IPS-18c (cell line): ENCODE measurements around the gene TFDP1.

Experiments used
- H3K4me3 ChIP-seq: 2 replicates; pipeline ENCODE4 v1.7.0; 2013; ENCODE audit warnings: low read depth, mild to moderate bottlenecking, low read length, moderate library complexity; ENCODE audit not compliant: insufficient read depth
- H3K9me3 ChIP-seq: one replicate; pipeline ENCODE4 v1.6.1; 2013; ENCODE audit warnings: mild to moderate bottlenecking, low read length, moderate library complexity; ENCODE audit not compliant: control insufficient read depth, insufficient read depth

The TFDP1 gene

DNA sequence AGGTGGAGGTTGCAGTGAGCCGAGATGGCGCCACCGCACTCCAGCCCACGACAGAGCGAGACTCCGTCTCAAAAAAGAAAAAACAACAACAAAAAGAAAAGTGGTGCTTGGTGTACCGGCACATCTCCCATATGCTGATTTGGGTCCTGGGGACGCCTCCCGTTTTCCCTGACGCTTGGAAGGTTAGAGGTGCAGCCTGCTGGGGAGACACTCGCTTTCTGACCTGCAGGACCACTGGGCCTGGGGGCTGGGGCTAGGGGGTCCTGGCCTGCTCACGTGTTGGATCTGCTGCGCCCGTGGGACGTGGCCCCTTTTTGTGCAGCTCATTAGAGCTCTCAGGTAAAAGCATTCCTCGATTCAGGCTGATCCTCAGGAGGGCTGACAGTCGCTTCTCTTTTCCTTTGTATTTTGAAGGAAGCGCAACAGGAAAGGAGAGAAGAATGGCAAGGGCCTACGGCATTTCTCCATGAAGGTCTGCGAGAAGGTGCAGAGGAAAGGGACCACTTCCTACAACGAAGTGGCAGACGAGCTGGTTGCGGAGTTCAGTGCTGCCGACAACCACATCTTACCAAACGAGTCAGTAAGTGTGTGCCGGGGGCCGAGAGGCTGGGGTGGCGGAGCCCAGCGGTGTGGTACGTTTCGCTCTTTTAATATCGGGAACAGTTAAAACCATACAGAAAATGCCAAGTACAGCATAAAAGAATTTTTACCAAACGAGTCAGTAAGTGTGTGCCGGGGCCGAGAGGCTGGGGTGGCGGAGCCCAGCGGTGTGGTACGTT is 48.3 kb downstream of the TFDP1 start:
- Histone ChIP-seq H3K4me3 (no peak overlapping the region), H3K9me3 (no peaks in the 10 kb centered on the region)

DNA sequence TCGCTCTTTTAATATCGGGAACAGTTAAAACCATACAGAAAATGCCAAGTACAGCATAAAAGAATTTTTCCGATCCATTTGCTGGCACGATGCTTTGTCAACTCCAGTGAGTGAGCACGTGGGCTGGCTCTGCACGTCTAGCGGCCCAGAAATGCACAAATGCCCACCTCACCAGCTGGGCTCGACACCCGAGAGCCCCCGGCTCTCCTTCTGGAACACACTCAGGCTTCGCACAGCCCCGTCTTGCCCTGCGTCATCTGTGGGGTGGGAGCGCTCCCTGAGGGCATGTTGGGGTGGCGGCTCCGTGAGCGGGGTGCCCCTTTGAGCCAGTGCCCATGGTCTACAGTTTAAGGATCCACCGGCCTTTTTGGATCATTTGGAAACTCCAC is 48.9 kb downstream of the TFDP1 start:
- Histone ChIP-seq H3K4me3 (no peak overlapping the region), H3K9me3 (no peaks in the 10 kb centered on the region)

DNA sequence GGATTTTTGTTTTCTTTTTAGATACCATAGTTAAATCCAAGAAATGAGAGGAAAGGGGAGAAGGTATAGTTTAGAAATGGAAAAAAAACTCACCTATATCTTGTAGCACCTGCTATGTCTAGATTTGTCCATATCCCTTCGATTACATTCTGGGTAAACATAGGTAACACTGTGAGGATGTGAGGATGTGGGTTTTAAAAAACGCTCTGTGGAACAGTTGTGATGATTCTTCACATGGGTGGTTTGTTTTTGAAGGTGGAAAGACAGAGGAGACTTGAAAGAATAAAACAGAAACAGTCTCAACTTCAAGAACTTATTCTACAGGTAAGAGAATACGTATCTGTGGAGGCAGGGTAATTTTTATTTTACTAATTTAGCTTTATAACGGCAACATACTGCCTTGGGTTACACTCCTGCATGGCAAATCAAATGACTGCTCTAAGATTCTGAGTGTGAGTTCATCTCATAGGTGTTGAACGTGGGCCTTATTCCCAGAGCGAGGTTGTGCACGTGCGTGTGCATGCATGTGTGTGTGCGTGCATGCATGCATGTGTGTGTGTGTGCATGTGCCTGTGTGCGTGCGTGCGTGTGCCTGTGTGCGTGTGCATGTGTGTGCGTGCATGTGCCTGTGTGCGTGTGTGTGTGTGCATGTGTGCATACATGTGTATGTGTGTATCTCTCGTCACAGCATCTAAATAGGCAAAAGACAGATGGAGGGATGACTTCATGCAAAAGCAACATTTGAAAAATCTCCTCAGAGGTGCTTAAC is 49.9 kb downstream of the TFDP1 start:
- no peaks in the 10 kb centered on the region for H3K9me3 ChIP-seq
- H3K4me3 ChIP-seq = no peak overlapping the region

DNA sequence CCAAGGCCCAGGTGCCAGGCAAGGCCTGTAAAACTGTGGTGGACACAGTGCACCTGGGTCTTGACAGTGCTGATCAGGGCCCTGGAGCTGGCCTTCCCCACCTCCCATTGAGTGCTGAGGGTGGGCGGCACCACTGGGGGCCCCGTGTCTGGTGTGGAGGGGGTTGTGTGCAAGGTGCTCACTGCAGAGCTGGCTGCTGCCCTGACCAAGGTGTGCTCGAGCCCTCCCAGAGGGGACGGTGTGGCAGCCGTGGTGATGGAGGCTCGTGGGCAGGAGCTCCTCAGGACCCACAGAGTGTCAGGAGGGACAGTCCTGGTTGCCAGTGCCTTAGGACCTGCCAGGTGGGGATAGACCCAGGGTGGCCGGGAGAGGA is 50.5 kb downstream of the TFDP1 start:
- H3K9me3 ChIP-seq = peaks cover 2% of the 10 kb centered on the region
- H3K4me3 ChIP-seq = no peak overlapping the region

DNA sequence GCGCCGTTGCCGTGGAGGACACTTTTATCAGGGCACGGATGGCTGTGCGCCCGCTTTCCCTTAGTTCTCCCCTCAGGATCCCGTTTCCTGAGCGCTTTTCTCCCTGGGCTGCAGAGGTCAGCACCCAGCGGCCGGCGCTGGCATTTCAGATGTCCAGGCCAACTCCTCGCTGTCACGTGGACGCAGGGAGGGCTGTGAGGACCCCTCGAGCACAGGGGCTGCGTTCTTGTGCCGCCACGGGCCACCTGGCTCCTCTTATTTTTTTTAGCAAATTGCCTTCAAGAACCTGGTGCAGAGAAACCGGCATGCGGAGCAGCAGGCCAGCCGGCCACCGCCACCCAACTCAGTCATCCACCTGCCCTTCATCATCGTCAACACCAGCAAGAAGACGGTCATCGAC is 51.2 kb downstream of the TFDP1 start:
- H3K4me3 ChIP-seq = no peak overlapping the region
- H3K9me3 ChIP-seq = peaks cover 2% of the 10 kb centered on the region

DNA sequence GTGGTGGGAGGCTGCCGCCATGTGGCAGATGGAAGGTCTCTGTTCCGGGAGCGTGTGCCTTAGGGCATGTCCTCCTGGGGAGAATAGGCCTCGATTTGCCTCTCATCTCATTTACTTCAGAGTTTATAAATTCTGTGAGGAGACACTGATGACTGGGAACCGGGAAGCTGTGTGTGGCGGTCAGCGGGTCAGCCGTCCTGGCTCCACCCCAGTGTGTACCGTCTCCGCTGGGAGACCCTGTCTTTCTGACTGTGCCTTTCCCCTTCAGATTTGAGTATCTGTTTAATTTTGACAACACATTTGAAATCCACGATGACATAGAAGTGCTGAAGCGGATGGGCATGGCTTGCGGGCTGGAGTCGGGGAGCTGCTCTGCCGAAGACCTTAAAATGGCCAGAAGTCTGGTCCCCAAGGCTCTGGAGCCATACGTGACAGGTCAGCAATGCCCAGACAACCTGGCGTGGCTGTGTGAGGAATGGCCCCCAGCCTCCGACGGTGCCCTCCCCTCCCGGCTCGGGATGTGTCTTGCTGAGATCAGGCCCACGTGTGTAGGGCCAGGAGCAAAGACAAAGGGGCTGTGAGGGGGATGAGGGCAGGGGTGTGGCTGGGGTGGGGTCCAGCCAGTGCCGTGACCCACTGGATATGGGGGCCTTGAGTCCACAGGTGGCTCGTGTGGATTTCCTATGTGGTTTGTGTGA is 51.9 kb downstream of the TFDP1 start:
- no peak overlapping the region for H3K4me3 ChIP-seq
- peaks cover 2% of the 10 kb centered on the region for H3K9me3 ChIP-seq

DNA sequence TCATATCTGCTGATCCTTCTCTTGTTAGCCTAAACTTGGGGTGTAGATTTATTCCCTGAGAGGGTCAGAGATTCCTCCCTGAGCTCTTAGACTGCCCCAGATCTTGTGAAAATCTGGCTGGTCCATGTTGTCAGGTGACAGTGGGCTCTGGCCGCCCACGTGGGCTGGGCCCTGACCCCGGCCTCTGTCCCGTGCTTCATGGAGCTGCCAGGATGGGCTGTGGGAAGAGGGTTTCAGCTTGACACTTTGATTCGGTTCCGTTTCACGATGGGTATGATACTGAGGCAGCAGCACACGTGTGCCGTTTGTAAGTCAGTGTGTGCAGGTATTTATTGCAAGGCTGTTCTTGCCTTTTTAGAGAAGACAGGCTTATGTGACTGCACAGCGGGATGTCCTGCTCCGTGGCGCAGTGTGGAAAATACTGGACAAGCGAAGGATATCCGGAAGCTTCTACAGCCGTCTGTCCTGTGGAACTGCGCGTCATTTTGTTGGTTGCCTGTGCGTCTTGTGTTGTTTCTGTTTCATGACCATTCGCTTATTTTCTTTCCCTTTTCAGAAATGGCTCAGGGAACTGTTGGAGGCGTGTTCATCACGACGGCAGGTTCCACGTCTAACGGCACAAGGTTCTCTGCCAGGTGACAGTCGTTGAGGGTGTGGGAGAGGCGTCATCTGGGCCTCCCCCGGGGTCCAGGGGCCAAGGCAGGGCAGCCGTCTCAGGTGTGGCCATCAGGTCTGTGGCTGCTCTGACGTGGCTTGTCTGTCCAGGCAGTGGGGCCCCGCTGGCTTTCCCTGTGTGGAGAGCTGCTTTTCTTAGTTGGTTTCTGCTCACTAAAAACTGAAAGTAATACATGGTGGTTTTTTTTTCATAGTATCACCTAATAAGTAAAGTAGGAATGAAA is 53.0 kb downstream of the TFDP1 start:
- Histone ChIP-seq H3K9me3 (peaks cover 2% of the 10 kb centered on the region), H3K4me3 (no peak overlapping the region)

DNA sequence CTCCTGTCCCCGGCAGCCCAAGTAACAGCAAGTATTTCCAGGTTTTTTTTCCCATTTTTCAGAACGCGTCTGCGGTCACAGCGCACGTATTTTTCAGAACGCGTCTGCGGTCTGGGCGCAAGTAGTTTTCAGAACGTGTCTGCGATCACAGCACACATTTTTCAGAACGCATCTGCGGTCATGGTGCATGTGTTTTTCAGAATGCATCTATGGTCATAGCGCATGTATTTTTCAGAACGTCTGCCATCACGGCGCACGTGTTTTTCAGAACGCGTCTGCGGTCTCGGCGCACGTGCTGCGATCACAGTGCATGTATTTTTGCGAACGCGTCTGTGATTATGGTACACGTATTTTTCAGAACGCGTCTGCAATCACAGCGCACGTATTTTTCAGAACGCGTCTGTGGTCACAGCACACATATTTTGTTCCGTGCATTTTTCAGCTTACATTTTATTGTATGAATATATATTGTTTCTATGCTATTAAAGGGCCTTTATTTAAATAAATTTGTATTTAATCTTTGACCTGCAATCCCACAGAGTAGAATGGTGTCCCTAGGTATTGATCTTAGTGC is 53.7 kb downstream of the TFDP1 start:
- peaks cover 2% of the 10 kb centered on the region for H3K9me3 ChIP-seq
- H3K4me3 ChIP-seq = no peak overlapping the region

DNA sequence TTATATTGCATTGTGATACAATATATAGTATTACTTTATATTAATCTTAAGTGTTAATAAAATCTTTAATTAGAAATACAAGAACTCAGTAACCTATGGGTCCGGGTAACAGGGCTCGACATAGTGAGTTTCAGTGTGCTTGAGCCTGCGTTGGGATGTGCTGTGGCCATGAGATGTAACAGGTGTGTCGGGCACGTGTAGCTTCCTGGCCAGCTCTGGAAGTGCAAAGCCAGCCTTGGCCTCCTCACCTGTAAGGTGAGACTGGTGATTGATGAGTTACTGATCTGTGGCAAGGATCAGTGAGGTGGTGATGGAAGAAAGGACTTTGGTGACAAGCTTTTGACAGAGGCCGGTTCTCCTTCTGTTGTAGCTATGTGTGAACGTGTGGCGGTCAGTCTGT is 54.3 kb downstream of the TFDP1 start:
- Histone ChIP-seq H3K9me3 (peaks cover 2% of the 10 kb centered on the region), H3K4me3 (no peak overlapping the region)

DNA sequence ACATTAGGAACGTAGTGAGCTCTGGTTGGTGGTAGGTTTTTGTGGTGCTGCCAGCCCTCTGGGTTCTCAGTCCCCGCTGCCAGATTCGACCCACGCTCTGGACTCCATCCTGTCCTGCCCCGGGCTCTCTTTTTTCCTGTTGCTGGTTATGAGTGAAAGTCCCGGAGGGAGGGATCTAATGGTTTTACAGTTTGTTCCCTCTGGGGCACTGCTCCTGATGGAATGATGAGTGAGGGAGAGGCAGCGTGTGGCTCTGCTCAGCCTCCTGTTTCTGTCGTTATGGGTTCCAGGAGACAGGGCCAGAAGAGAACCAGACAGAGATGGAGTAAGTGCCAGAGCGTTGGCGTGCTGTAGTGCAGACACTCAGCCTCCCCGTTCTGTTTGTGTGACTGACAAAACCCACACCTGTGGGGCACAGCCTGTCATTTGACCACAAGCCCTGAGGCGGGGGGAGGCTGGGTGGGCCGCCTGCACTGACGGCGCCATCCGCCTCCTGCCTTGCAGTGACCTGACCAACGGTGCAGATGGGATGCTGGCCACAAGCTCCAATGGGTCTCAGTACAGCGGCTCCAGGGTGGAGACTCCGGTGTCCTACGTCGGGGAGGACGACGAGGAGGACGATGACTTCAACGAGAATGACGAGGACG is 55.2 kb downstream of the TFDP1 start:
- H3K9me3 ChIP-seq = peaks cover 2% of the 10 kb centered on the region
- H3K4me3 ChIP-seq = no peak overlapping the region

DNA sequence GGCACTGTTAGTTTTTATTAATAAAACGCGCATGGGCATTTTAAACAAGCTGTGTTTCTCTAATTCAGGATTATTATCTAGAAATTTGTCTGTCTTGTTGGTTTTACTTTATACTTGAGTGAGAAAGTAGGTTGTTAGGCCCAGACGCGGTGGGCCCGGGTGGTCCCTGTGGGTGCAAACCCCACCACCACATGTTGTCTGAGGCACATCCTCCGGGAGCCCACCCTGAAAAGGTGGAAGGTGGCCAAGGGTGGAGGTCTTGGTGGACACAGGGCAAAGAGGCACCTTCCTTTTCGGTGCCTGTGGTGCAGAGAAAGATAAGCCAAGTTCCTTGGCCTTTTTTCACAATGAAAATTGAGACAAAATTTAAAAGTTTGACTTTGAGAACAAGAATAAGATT is 56.9 kb downstream of the TFDP1 start:
- Histone ChIP-seq H3K9me3 (peaks cover 7% of the 10 kb centered on the region), H3K4me3 (no peak overlapping the region)

DNA sequence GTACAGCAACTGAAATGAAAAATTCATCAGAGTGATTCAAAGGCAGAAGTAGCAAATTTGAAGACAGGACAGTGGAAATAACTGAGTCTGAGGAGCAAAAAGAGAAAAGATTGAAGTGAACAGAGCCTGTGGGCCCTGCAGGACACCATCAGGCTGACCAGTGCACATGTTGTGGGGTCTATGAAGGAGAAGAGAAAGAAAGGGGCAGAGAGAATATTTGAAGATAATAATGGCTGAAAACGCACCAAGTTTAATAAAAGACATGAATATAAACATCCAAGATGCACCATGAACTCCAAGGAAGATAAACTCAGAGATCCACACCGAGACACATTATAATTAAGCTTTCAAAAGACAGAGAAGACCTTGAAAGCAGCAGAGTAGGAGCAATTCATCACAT is 58.0 kb downstream of the TFDP1 start:
- Histone ChIP-seq H3K9me3 (peaks cover 7% of the 10 kb centered on the region), H3K4me3 (no peak overlapping the region)

DNA sequence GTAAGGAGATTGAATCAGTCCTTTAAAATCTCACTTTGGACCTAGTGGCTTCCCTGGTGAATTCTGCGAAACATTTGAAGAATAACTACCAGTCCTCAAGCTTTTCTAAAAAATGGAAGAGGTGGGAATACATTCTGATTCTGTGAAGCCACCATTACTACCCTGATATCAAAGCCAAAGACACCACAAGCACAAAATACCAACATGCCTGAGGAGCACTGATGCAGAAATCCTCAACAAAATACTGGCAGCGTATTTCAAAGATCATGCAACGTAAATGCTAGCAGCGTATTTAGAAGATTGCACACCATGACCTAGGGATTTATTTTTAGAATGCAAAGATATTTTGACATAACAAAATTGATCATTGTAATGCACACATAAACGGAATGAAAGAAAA is 59.0 kb downstream of the TFDP1 start:
- peaks cover 7% of the 10 kb centered on the region for H3K9me3 ChIP-seq
- no peak overlapping the region for H3K4me3 ChIP-seq

DNA sequence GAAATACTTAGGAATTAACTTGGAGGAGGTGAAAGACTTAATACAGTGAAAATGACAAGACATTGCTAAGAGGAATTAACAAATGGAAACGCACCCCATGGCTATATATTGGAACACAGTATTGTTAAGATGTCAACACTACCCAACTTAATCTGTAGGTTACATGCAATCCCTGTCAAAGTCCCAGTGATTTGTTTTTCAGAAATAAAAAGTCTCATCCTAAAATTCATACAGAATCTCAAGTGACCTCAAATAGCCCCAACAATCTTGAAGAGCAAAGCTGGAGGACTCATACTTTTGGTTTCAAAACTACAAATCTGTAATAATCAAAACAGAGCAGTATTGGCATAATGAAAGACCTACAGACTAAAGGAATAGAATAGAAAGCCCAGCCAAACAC is 60.2 kb downstream of the TFDP1 start:
- peaks cover 5% of the 10 kb centered on the region for H3K9me3 ChIP-seq
- H3K4me3 ChIP-seq = no peak overlapping the region

DNA sequence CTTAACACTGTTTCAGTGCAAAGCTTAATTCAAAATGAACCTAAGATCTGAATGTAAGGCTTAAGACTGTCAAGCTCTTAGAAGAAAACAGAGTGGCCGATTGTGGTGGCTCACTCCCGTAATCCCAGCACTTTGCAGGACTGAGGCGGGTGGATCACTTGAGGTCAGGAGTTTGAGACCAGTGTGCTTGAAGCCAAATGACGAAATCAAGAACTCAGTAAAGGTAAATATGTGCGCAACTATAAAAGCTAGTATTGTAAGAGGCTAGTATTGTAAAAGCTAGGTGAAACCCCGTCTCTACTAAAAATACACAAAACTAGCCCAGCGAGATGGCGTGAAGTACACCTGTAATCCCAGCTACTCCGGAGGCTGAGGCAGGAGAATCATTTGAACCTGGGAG is 60.8 kb downstream of the TFDP1 start:
- no peak overlapping the region for H3K4me3 ChIP-seq
- H3K9me3 ChIP-seq = peaks cover 5% of the 10 kb centered on the region

DNA sequence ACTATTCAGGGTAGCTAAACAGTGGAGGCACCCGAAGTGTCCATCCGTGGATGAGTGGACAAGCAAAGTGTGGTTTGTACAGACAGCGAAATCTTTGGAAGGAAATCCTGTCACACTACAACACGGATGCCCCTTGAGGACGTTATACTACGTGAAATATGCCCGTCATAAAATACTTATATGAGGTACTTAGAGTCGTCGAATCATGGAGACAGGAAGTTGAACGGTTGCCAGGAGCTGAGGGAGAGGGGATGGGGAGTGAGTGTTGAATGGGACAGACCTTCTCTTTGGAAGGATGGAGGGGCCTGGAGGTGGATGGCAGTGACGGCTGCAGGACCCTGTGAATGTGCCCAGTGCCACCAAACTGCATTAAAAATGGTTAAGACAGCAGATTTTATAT is 61.8 kb downstream of the TFDP1 start:
- Histone ChIP-seq H3K9me3 (peaks cover 5% of the 10 kb centered on the region), H3K4me3 (no peak overlapping the region)
